Measurements from ENCODE around the gene SEMA4D.

Gene SEMA4D

GRCh38 chr9:89497978-89498851 is at the start of gene SEMA4D:
Gene SEMA4D (minus strand): TSS chr9:89498113. CDS start chr9:89405456, 92,657 bp downstream.
- DNase-seq, result peak; percentile 79

- no peak for DNase-seq
These were observed 49.1 kb upstream of the SEMA4D start for GRCh38 chr9:89547000-89547399.

GRCh38 chr9:89544279-89544661 is 46.4 kb upstream of the SEMA4D start:
- DNase-seq, result no peak

- DNase-seq, result no peak
These were observed 45.8 kb upstream of the SEMA4D start for GRCh38 chr9:89543621-89544278.

GRCh38 chr9:89543111-89543510 is 45.2 kb upstream of the SEMA4D start:
- no peak for DNase-seq

GRCh38 chr9:89542401-89543021 is 44.6 kb upstream of the SEMA4D start:
- no peak for DNase-seq

GRCh38 chr9:89541798-89542197 is 43.9 kb upstream of the SEMA4D start:
- DNase-seq, result no peak

- DNase-seq, result no peak
These were observed 41.5 kb upstream of the SEMA4D start for GRCh38 chr9:89539374-89539773.

- no peak for DNase-seq
These were observed 41.0 kb upstream of the SEMA4D start for GRCh38 chr9:89538871-89539270.

GRCh38 chr9:89537166-89537565 is 39.3 kb upstream of the SEMA4D start:
- no peak for DNase-seq

- DNase-seq, result no peak
These were observed 38.7 kb upstream of the SEMA4D start for GRCh38 chr9:89536600-89536999.

GRCh38 chr9:89536145-89536574 is 38.2 kb upstream of the SEMA4D start:
- no peak for DNase-seq

GRCh38 chr9:89535461-89535860 is 37.5 kb upstream of the SEMA4D start:
- no peak for DNase-seq

- DNase-seq, result no peak
These were observed 36.8 kb upstream of the SEMA4D start for GRCh38 chr9:89534515-89535287.

GRCh38 chr9:89533411-89534095 is 35.6 kb upstream of the SEMA4D start:
- no peak for DNase-seq

- no peak for DNase-seq
These were observed 35.0 kb upstream of the SEMA4D start for GRCh38 chr9:89532944-89533343.

GRCh38 chr9:89532478-89532877 is 34.6 kb upstream of the SEMA4D start:
- no peak for DNase-seq

GRCh38 chr9:89531766-89532165 is 33.9 kb upstream of the SEMA4D start:
- no peak for DNase-seq

- no peak for DNase-seq
These were observed 32.8 kb upstream of the SEMA4D start for GRCh38 chr9:89530726-89531125.

- no peak for DNase-seq
These were observed 31.5 kb upstream of the SEMA4D start for GRCh38 chr9:89529243-89530035.

GRCh38 chr9:89528540-89528939 is 30.6 kb upstream of the SEMA4D start:
- no peak for DNase-seq

- DNase-seq, result no peak
These were observed 30.2 kb upstream of the SEMA4D start for GRCh38 chr9:89528131-89528530.

All from NCI-H1436 (cell line).